ENCODE results near the gene SCARB1.

The SCARB1 gene

DNA sequence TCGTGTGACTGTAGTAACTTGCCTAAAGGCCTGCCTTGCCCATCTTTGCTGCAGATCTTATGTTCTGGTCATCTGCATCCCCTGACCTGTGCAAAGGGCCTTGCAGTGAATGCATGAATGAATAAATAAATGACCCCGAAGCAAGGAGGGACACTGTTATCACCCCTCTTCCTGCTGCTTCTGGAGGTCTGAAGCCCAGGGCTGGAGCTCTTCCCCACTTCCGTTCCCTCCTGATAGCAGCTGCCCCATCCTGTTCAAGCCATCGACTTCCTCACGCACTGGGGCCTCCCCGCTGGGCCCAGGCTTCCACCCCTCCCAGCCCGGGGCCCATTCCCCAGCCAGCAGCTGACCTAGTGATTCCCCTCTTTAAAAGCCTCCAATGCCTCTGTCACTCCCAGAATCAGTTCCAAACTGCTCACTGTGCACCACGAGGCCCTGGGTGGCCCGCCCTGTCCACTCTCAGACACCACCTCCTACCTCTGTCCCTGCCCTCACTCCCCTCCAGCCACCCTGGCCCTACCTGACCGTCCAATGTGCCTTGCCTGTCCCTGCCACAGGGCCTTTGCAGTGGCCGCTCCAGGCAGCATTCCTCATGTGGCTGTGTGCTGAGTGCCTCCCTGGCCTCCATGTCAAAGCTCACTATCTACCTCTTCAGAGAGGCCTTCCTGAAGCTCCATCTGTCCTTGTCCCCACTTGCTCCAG, 78.6 kb downstream of the SCARB1 start:
- Histone ChIP-seq H3K9me3 (ENCODE audit: control insufficient read depth, insufficient read depth, low read depth, low read length) (no peaks in the 10 kb centered on the region), H3K4me1 (ENCODE audit: control insufficient read depth, insufficient read depth, low read length) (no peaks in the 10 kb centered on the region), H3K4me3 (ENCODE audit: low read depth, low read length) (no peak overlapping the region), H3K27ac (ENCODE audit: extremely low read depth, low read depth, low read length) (no peak overlapping the region), H3K36me3 (ENCODE audit: control insufficient read depth in 2 of 2, insufficient read depth in 1 of 2, low read length in 2 of 2) (peaks cover 0 to 43% of the 10 kb centered on the region in 2 experiments; a peak in 2 of 3 replicates)
- ChIA-PET CTCF (interaction anchor here (0.6 to 1.1 kb wide), 4 partner anchors 90 to 1101 kb away, joined by 3 to 4 read pairs (median 3); no protein-coding TSS in a partner anchor), POLR2A (no interaction called here)
- TF ChIP-seq ZNF623 (tag by site-specific recombination; IDR thresholded peaks at IDR 0.05) (peak; percentile 91), ZNF707 (tag by site-specific recombination; IDR thresholded peaks at IDR 0.05) (no peak), ZNF184 (tag by site-specific recombination; IDR thresholded peaks at IDR 0.05) (no peak)

DNA sequence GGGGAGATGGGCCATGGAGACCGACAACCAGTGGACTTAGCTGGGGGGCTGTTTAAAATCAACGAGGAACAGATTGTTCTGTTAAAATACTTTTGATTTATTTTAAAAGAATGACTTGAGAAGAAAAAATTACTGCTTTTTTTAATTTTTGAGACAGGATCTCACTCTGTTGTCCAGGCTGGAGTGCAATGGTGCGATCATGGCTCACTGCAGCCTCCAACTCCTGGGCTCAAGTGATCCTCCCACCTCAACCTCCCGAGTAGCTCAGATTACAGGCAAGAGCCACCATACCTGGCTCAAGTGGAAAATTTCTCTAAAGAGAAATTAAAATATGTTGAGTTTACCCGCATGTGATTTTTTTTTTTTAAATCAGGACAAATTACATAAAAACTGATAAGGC, 80.6 kb downstream of the SCARB1 start:
- TF ChIP-seq ZNF248 (tag by site-specific recombination; IDR thresholded peaks at IDR 0.05), result no peak
- no peak for TF ChIP-seq ZSCAN16 (tag by site-specific recombination; IDR thresholded peaks at IDR 0.05)
- TF ChIP-seq ZNF707 (tag by site-specific recombination; IDR thresholded peaks at IDR 0.05), result no peak
- TF ChIP-seq, protein P1, sequence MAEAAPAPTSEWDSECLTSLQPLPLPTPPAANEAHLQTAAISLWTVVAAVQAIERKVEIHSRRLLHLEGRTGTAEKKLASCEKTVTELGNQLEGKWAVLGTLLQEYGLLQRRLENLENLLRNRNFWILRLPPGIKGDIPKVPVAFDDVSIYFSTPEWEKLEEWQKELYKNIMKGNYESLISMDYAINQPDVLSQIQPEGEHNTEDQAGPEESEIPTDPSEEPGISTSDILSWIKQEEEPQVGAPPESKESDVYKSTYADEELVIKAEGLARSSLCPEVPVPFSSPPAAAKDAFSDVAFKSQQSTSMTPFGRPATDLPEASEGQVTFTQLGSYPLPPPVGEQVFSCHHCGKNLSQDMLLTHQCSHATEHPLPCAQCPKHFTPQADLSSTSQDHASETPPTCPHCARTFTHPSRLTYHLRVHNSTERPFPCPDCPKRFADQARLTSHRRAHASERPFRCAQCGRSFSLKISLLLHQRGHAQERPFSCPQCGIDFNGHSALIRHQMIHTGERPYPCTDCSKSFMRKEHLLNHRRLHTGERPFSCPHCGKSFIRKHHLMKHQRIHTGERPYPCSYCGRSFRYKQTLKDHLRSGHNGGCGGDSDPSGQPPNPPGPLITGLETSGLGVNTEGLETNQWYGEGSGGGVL (tag by site-specific recombination; IDR thresholded peaks at IDR 0.05), result no peak
- TF ChIP-seq, protein P2, sequence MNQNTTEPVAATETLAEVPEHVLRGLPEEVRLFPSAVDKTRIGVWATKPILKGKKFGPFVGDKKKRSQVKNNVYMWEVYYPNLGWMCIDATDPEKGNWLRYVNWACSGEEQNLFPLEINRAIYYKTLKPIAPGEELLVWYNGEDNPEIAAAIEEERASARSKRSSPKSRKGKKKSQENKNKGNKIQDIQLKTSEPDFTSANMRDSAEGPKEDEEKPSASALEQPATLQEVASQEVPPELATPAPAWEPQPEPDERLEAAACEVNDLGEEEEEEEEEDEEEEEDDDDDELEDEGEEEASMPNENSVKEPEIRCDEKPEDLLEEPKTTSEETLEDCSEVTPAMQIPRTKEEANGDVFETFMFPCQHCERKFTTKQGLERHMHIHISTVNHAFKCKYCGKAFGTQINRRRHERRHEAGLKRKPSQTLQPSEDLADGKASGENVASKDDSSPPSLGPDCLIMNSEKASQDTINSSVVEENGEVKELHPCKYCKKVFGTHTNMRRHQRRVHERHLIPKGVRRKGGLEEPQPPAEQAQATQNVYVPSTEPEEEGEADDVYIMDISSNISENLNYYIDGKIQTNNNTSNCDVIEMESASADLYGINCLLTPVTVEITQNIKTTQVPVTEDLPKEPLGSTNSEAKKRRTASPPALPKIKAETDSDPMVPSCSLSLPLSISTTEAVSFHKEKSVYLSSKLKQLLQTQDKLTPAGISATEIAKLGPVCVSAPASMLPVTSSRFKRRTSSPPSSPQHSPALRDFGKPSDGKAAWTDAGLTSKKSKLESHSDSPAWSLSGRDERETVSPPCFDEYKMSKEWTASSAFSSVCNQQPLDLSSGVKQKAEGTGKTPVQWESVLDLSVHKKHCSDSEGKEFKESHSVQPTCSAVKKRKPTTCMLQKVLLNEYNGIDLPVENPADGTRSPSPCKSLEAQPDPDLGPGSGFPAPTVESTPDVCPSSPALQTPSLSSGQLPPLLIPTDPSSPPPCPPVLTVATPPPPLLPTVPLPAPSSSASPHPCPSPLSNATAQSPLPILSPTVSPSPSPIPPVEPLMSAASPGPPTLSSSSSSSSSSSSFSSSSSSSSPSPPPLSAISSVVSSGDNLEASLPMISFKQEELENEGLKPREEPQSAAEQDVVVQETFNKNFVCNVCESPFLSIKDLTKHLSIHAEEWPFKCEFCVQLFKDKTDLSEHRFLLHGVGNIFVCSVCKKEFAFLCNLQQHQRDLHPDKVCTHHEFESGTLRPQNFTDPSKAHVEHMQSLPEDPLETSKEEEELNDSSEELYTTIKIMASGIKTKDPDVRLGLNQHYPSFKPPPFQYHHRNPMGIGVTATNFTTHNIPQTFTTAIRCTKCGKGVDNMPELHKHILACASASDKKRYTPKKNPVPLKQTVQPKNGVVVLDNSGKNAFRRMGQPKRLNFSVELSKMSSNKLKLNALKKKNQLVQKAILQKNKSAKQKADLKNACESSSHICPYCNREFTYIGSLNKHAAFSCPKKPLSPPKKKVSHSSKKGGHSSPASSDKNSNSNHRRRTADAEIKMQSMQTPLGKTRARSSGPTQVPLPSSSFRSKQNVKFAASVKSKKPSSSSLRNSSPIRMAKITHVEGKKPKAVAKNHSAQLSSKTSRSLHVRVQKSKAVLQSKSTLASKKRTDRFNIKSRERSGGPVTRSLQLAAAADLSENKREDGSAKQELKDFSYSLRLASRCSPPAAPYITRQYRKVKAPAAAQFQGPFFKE (tag by site-specific recombination; IDR thresholded peaks at IDR 0.05; ENCODE audit: borderline replicate concordance), result no peak
- no peak for TF ChIP-seq MEIS1 (CRISPR knock-in tag; IDR thresholded peaks at IDR 0.05; ENCODE audit: borderline replicate concordance)
- no peak for TF ChIP-seq GLIS1 (tag by site-specific recombination; IDR thresholded peaks at IDR 0.05)
- no peak for TF ChIP-seq ZNF23 (tag by site-specific recombination; IDR thresholded peaks at IDR 0.05; ENCODE audit: borderline replicate concordance)
- no peak for TF ChIP-seq ZNF561 (tag by site-specific recombination; IDR thresholded peaks at IDR 0.05; ENCODE audit: borderline replicate concordance)
- no peak for TF ChIP-seq ZNF660 (tag by site-specific recombination; IDR thresholded peaks at IDR 0.05)
- TF ChIP-seq ZNF48 (tag by site-specific recombination; IDR thresholded peaks at IDR 0.05), result no peak
- TF ChIP-seq ZNF596 (tag by site-specific recombination; IDR thresholded peaks at IDR 0.05), result no peak
- POLR2A ChIA-PET, result no interaction called here
- CTCF ChIA-PET, result interaction anchor here (0.6 to 1.2 kb wide), 2 partner anchors 68 to 123 kb away, joined by 4 to 7 read pairs; no protein-coding TSS in a partner anchor
- H3K4me3 ChIP-seq (ENCODE audit: low read depth, low read length), result no peak overlapping the region
- H3K27ac ChIP-seq (ENCODE audit: extremely low read depth, low read depth, low read length), result no peak overlapping the region
- no peaks in the 10 kb centered on the region for H3K9me3 ChIP-seq (ENCODE audit: control insufficient read depth, insufficient read depth, low read depth, low read length)
- no peaks in the 10 kb centered on the region for H3K4me1 ChIP-seq (ENCODE audit: control insufficient read depth, insufficient read depth, low read length)
- peaks cover 0 to 31% of the 10 kb centered on the region in 2 experiments; a peak in 2 of 3 replicates for H3K36me3 ChIP-seq (ENCODE audit: control insufficient read depth in 2 of 2, insufficient read depth in 1 of 2, low read length in 2 of 2)
